ENCODE measurements around the gene DOCK9. TPM values are rescaled to one million over a fixed set of nuclear protein-coding genes. Genes with fewer than 3 reads are reported as not detected.

Gene DOCK9
- total and polyA plus RNA-seq, 2 donors (not counting 1 experiment from before 2014, with no cell fraction given): 18.5 to 28.0 TPM

- H3K4me1 ChIP-seq (ENCODE audit: control insufficient read depth in 2 of 2, insufficient read depth in 2 of 2, low read length in 2 of 2): no peaks in the 10 kb centered on the region
- ATAC-seq (ENCODE audit: low read depth): no peak
- Mint-ChIP-seq H3K9me3 (ENCODE audit: insufficient read depth) (no peaks in the 10 kb centered on the region), H3K4me1 (no peaks in the 10 kb centered on the region), H3K27ac (no peak overlapping the region), H3K27me3 (peaks cover 15% of the 10 kb centered on the region), H3K4me3 (no peak overlapping the region)
- no peak overlapping the region for H3K4me3 ChIP-seq (ENCODE audit: control extremely low read depth in 1 of 5, extremely low read depth in 1 of 5, insufficient read depth in 1 of 5, low read depth in 2 of 5, low read length in 4 of 5)
- 42% methylated on average over 9 of the region's 9 CpGs for WGBS (ENCODE audit: insufficient coverage)
- no peaks in the 10 kb centered on the region for H3K79me2 ChIP-seq (ENCODE audit: control insufficient read depth, insufficient read depth, low read length)
- H3K4me2 ChIP-seq (replicated peaks; ENCODE audit: low read depth, low read length, poor library complexity, severe bottlenecking): no peak overlapping the region
- no peak for DNase-seq
- intact Hi-C loops (cut with micrococcal nuclease): no loop called here
- H3K27ac ChIP-seq (ENCODE audit: low read length in 2 of 2): no peak overlapping the region
- H3K36me3 ChIP-seq (replicated peaks in 1 of 2; ENCODE audit: control extremely low read depth in 1 of 2, control insufficient read depth in 1 of 2, extremely low read depth in 1 of 2, insufficient read depth in 2 of 2, low read length in 1 of 2): no peaks in the 10 kb centered on the region
- CTCF ChIA-PET: no interaction called here
- no peak overlapping the region for H3K9ac ChIP-seq (ENCODE audit: low read length)
- POLR2A ChIA-PET: no interaction called here
- TF ChIP-seq CTCF (IDR thresholded peaks at IDR 0.05) (no peak), EZH2 (IDR thresholded peaks at IDR 0.05; ENCODE audit: borderline replicate concordance, insufficient read depth, low read depth, low read length, poor library complexity, severe bottlenecking) (no peak)
- H3K27me3 ChIP-seq (replicated peaks in 1 of 4; ENCODE audit: control extremely low read depth in 1 of 4, control insufficient read depth in 3 of 4, insufficient read depth in 4 of 4, low read length in 3 of 4): no peaks in the 10 kb centered on the region
- H2AFZ ChIP-seq (ENCODE audit: insufficient read depth, low read depth, low read length, poor library complexity, severe bottlenecking): no peak overlapping the region
- H4K20me1 ChIP-seq (ENCODE audit: control insufficient read depth, insufficient read depth, low read length, poor library complexity, severe bottlenecking): no peaks in the 10 kb centered on the region
- H3K9me3 ChIP-seq (ENCODE audit: control extremely low read depth in 1 of 3, control insufficient read depth in 2 of 3, insufficient read depth in 1 of 3, low read length in 2 of 3): peaks cover 0 to 3% (median 0%) of the 10 kb centered on the region in 3 donors
Measured at GRCh38 chr13:98787996-98788395, 189.9 kb downstream of the DOCK9 start.

GRCh38 chr13:98787173-98787572, 190.7 kb downstream of the DOCK9 start:
- intact Hi-C loops (cut with micrococcal nuclease): no loop called here

More at GRCh38 chr13:98787173-98787572, 190.7 kb downstream of the DOCK9 start:
- H3K9me3 ChIP-seq (ENCODE audit: control extremely low read depth in 1 of 3, control insufficient read depth in 2 of 3, insufficient read depth in 1 of 3, low read length in 2 of 3): peaks cover 0 to 6% (median 0%) of the 10 kb centered on the region in 3 donors
- no peaks in the 10 kb centered on the region for H3K4me1 ChIP-seq (ENCODE audit: control insufficient read depth in 2 of 2, insufficient read depth in 2 of 2, low read length in 2 of 2)
- H3K79me2 ChIP-seq (ENCODE audit: control insufficient read depth, insufficient read depth, low read length): no peaks in the 10 kb centered on the region
- no peaks in the 10 kb centered on the region for H3K4me1 Mint-ChIP-seq
- H3K27ac Mint-ChIP-seq: no peak overlapping the region
- CTCF ChIA-PET: no interaction called here
- POLR2A ChIA-PET: no interaction called here
- no peak overlapping the region for H3K9ac ChIP-seq (ENCODE audit: low read length)
- DNase-seq (no peak), ATAC-seq (ENCODE audit: low read depth) (no peak)
- 70% methylated on average over 7 of the region's 10 CpGs for WGBS (ENCODE audit: insufficient coverage)
- H3K27me3 ChIP-seq (replicated peaks in 1 of 4; ENCODE audit: control extremely low read depth in 1 of 4, control insufficient read depth in 3 of 4, insufficient read depth in 4 of 4, low read length in 3 of 4): peaks cover 0 to 2% (median 0%) of the 10 kb centered on the region in 4 experiments
- no peak overlapping the region for H3K4me3 ChIP-seq (ENCODE audit: control extremely low read depth in 1 of 5, extremely low read depth in 1 of 5, insufficient read depth in 1 of 5, low read depth in 2 of 5, low read length in 4 of 5)
- TF ChIP-seq EZH2 (IDR thresholded peaks at IDR 0.05; ENCODE audit: borderline replicate concordance, insufficient read depth, low read depth, low read length, poor library complexity, severe bottlenecking) (no peak), CTCF (IDR thresholded peaks at IDR 0.05) (no peak)
- H4K20me1 ChIP-seq (ENCODE audit: control insufficient read depth, insufficient read depth, low read length, poor library complexity, severe bottlenecking): no peaks in the 10 kb centered on the region
- H3K9me3 Mint-ChIP-seq (ENCODE audit: insufficient read depth): no peaks in the 10 kb centered on the region
- no peak overlapping the region for H3K27ac ChIP-seq (ENCODE audit: low read length in 2 of 2)
- H3K36me3 ChIP-seq (replicated peaks in 1 of 2; ENCODE audit: control extremely low read depth in 1 of 2, control insufficient read depth in 1 of 2, extremely low read depth in 1 of 2, insufficient read depth in 2 of 2, low read length in 1 of 2): no peaks in the 10 kb centered on the region
- H2AFZ ChIP-seq (ENCODE audit: insufficient read depth, low read depth, low read length, poor library complexity, severe bottlenecking): no peak overlapping the region
- no peak overlapping the region for H3K4me2 ChIP-seq (replicated peaks; ENCODE audit: low read depth, low read length, poor library complexity, severe bottlenecking)
- peaks cover 17% of the 10 kb centered on the region for H3K27me3 Mint-ChIP-seq
- no peak overlapping the region for H3K4me3 Mint-ChIP-seq
